Stimulated activated CD8-positive, alpha-beta memory T cell treated with anti-CD3 and anti-CD28 coated beads, Interleukin-15, amount 100 ng/mL, for 4 hours (primary cell): ENCODE results near the gene MTMR1.

Source experiments
- DNase-seq, 2 donors: peaks; one replicate each; pipeline ENCODE4 v3.0.0-alpha.2; 2020; ENCODE audit warnings: low read depth in 2 of 2

The MTMR1 gene

GRCh38 chrX:150762258-150763165 is 69.3 kb downstream of the MTMR1 start:
- no peak for DNase-seq

GRCh38 chrX:150763303-150763797 is 70.2 kb downstream of the MTMR1 start:
- no peak for DNase-seq

GRCh38 chrX:150763810-150764209 is 70.6 kb downstream of the MTMR1 start:
- DNase-seq = no peak

GRCh38 chrX:150765237-150765636 is 72.0 kb downstream of the MTMR1 start:
- no peak for DNase-seq

- no peak for DNase-seq
Observed at GRCh38 chrX:150765782-150766350, 72.7 kb downstream of the MTMR1 start.

GRCh38 chrX:150766351-150767044 is 73.3 kb downstream of the MTMR1 start:
- no peak for DNase-seq

- no peak for DNase-seq
Observed at GRCh38 chrX:150767045-150767395, 73.8 kb downstream of the MTMR1 start.

- DNase-seq = no peak
Observed at GRCh38 chrX:150767475-150768131, 74.4 kb downstream of the MTMR1 start.

- no peak for DNase-seq
Observed at GRCh38 chrX:150768132-150768485, 74.9 kb downstream of the MTMR1 start.

- no peak for DNase-seq
Observed at GRCh38 chrX:150768580-150769190, 75.5 kb downstream of the MTMR1 start.

- no peak for DNase-seq
Observed at GRCh38 chrX:150769408-150769807, 76.2 kb downstream of the MTMR1 start.

GRCh38 chrX:150770623-150771022 is 77.4 kb downstream of the MTMR1 start:
- DNase-seq = no peak

GRCh38 chrX:150771116-150771515 is 77.9 kb downstream of the MTMR1 start:
- no peak for DNase-seq

GRCh38 chrX:150772150-150772970 is 79.2 kb downstream of the MTMR1 start:
- peak in 1 of 2 donors; percentile 27 for DNase-seq

GRCh38 chrX:150773117-150773516 is 79.9 kb downstream of the MTMR1 start:
- no peak for DNase-seq

- no peak for DNase-seq
Observed at GRCh38 chrX:150773634-150774033, 80.4 kb downstream of the MTMR1 start.

GRCh38 chrX:150774798-150775568 is 81.8 kb downstream of the MTMR1 start:
- DNase-seq = no peak

- no peak for DNase-seq
Observed at GRCh38 chrX:150775569-150776350, 82.6 kb downstream of the MTMR1 start.

GRCh38 chrX:150777328-150777992 is 84.3 kb downstream of the MTMR1 start:
- DNase-seq = no peak
